HG02943 (cell line): Measurements from ENCODE around the gene ITPRID2.
"Not testable (repeated sequence)": the region's sequence is repeated elsewhere in the genome, so short reads cannot be mapped to it uniquely, and the experiment has no call there.

Experiments used
- ATAC-seq: cut with Tn5 transposase; IDR thresholded peaks from one replicate; pipeline ENCODE4 v1.9.1; 2021; ENCODE audit warnings: mild to moderate bottlenecking, low read depth, moderate library complexity; ENCODE audit not compliant: unreplicated experiment

The ITPRID2 gene

GRCh38 chr2:181957668-181958067 is 66.1 kb downstream of the ITPRID2 start:
- ATAC-seq = no peak

DNA sequence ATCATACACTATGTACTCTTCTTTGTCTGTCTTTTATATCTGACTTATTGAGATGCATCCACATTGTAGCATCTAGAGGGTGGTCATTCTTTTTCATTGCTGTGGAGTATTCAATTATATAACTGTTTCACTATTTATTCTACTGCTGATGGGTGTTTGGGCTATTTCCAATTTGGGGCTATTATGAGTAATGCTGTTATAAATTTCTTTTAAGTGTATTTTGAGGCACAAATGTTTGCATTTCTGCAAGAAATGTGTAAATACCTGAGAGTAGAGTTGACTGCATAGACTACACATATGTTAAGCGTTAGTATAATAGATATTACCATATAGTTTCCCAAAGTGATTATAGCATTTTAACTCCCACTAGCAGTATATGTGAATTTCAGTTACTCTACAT is 67.2 kb downstream of the ITPRID2 start:
- ATAC-seq = no peak

DNA sequence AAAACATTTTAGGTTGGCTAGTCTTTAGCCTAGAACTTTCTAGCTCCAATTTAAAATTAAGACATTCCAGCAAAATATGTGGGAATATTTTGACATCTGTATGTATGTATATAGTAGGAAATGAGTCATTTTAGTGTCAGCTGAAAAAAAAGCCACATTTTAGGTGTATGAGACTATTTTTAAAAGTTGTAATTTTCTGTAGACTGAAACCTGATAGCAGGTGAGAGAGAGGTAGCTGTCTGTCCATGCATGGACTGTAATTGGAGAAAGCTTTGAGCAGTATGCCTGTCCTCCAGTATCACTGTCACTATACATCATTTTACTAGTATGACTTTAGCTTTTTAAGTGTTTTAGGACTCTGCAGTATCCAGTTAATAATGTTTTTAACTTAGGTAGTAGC is 68.0 kb downstream of the ITPRID2 start:
- no peak for ATAC-seq

GRCh38 chr2:181961167-181961566 is 69.6 kb downstream of the ITPRID2 start:
- not testable (repeated sequence) for ATAC-seq

DNA sequence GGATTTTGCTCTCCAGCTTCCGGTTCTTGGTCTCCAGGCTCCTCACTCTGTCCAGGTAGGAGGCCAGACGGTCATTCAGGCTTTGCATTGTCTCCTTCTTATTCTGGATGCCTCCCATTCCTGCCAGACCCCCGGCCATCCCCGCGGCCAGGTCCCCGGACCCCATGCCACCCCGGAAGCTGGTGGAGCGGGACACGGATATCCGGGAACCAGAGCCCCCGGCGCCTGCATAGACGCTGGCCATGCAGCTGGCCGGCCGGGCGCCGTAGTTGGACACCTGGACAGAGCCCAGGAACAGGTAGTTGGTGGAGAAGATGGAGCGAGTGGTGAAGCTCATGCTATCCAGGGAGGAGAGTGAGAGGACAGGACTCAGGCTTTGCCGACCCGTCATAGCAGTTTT is 70.6 kb downstream of the ITPRID2 start:
- no peak for ATAC-seq

GRCh38 chr2:181970160-181970794 is 78.7 kb downstream of the ITPRID2 start:
- no peak for ATAC-seq

GRCh38 chr2:181971032-181971431 is 79.5 kb downstream of the ITPRID2 start:
- no peak for ATAC-seq

DNA sequence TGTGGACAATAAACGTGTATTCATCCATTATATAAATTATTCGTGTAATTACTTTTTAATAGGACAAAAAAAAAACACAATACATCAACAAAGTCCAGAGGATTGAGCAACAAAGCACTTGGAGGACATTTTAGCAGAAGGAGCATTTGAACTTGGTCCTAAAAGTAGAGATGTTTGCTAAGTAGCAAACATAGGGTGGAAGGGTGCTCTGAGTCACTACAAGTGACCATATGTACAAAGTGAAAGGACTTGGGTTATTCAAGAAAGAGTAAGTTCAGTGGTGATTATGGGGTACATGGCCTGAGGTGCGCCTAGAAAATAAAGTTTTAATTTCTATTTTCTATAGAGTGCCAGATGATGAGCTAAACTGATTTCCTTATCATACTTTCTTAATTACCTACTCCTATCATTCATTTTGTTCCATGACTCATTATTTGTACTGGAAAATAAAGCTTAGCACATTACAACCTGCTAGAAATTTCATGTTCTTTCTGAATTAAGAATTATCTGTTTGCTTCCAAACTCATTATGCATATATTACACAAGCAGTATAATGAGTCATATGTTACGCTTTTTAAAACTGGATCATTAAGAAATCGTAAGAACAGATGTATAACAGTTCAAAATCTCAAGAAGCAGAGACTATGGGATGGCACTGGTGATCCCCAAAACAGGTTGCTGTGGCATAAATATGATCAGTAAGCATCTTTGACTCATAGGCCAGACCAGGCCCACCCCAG is 81.1 kb downstream of the ITPRID2 start:
- ATAC-seq = no peak

GRCh38 chr2:181973171-181973783 is 81.7 kb downstream of the ITPRID2 start:
- no peak for ATAC-seq

GRCh38 chr2:181977661-181978350 is 86.3 kb downstream of the ITPRID2 start:
- no peak for ATAC-seq

- ATAC-seq = no peak
Observed at GRCh38 chr2:181978351-181979150, 87.0 kb downstream of the ITPRID2 start.
